GM23248 (cell line): Measurements from ENCODE around the gene KREMEN1. TPM values are rescaled to one million over a fixed set of nuclear protein-coding genes. Genes with fewer than 3 reads are reported as not detected.

Experiments used
- DNase-seq: peaks from one replicate; pipeline ENCODE4 v3.0.0-alpha.2; 2015
- H2AFZ ChIP-seq: fragments of 200-600 bp; sonication (generic); 2 replicates; pipeline ENCODE4 v1.6.1; 2016; ENCODE audit warnings: antibody characterized with exemption
- H3F3A ChIP-seq: fragments of 200-600 bp; sonication (generic); 2 replicates; pipeline ENCODE4 v1.6.1; 2016; ENCODE audit warnings: mild to moderate bottlenecking, antibody characterized with exemption, mixed run types; ENCODE audit not compliant: insufficient read depth
- H3K27ac ChIP-seq: fragments of 200-600 bp; sonication (generic); 2 replicates; pipeline ENCODE4 v1.5.1; 2016; ENCODE audit warnings: mild to moderate bottlenecking
- H3K27me3 ChIP-seq: fragments of 200-600 bp; sonication (generic); replicated peaks from 2 replicates; pipeline ENCODE4 v1.6.1; 2016; ENCODE audit warnings: mild to moderate bottlenecking; ENCODE audit not compliant: insufficient read depth
- H3K36me3 ChIP-seq: fragments of 200-600 bp; sonication (generic); 2 replicates; pipeline ENCODE4 v1.6.1; 2016; ENCODE audit warnings: low read depth, mild to moderate bottlenecking
- H3K4me1 ChIP-seq: fragments of 200-600 bp; sonication (generic); 2 replicates; pipeline ENCODE4 v1.6.1; 2016; ENCODE audit warnings: mild to moderate bottlenecking; ENCODE audit not compliant: insufficient read depth
- H3K4me2 ChIP-seq: fragments of 200-600 bp; sonication (generic); one replicate; pipeline ENCODE4 v1.6.1; 2016; ENCODE audit warnings: mild to moderate bottlenecking; ENCODE audit not compliant: unreplicated experiment
- H3K4me3 ChIP-seq: fragments of 200-600 bp; sonication (generic); 2 replicates; pipeline ENCODE4 v1.5.1; 2016; ENCODE audit warnings: mild to moderate bottlenecking
- H3K79me2 ChIP-seq: fragments of 200-600 bp; sonication (generic); 2 replicates; pipeline ENCODE4 v1.6.1; 2016; ENCODE audit warnings: mild to moderate bottlenecking; ENCODE audit not compliant: insufficient read depth
- H3K9ac ChIP-seq: fragments of 200-600 bp; sonication (generic); 2 replicates; pipeline ENCODE4 v1.6.1; 2016; ENCODE audit warnings: mild to moderate bottlenecking
- H3K9me2 ChIP-seq: fragments of 200-600 bp; sonication (generic); 2 replicates; pipeline ENCODE4 v1.6.1; 2016; ENCODE audit warnings: mixed run types, mild to moderate bottlenecking, moderate library complexity; ENCODE audit not compliant: insufficient read depth
- H3K9me3 ChIP-seq: fragments of 200-600 bp; sonication (generic); one replicate; pipeline ENCODE4 v1.6.1; 2017; ENCODE audit warnings: low read depth
- H4K20me1 ChIP-seq: fragments of 200-600 bp; sonication (generic); 2 replicates; pipeline ENCODE4 v1.6.0; 2016; ENCODE audit not compliant: insufficient read depth
- EZH2 ChIP-seq: fragments of 200-600 bp; sonication (generic); IDR thresholded peaks from 2 replicates; pipeline ENCODE4 v1.6.1; 2018; ENCODE audit warnings: antibody characterized with exemption, mild to moderate bottlenecking; ENCODE audit not compliant: insufficient read depth, poor library complexity, severe bottlenecking
- EZH2phosphoT487 ChIP-seq: fragments of 200-600 bp; sonication (generic); IDR thresholded peaks from 2 replicates; pipeline ENCODE4 v1.6.1; 2018; ENCODE audit warnings: antibody characterized with exemption, moderate library complexity, mild to moderate bottlenecking, low read depth; ENCODE audit not compliant: insufficient read depth
- WGBS, 2 experiments: methylation state at CpG; one replicate each; pipeline ENCODE4 v1.1.6; 2015 to 2017; ENCODE audit warnings: low lambda C conversion rate in 2 of 2, low coverage in 1 of 2; ENCODE audit errors: missing lambda C conversion rate in 2 of 2; 5-methylcytosine and 5-hydroxymethylcytosine counted together
- in situ Hi-C: fragments of 300-500 bp; cut with MboI; formaldehyde crosslinking; loops from 2 replicates; pipeline ENCODE4 v1.15.0; 2020
- polyA plus RNA-seq: library from polyadenylated mRNA; unstranded; fragments of >200 nt; fragmentation: Nextera tagmentation; extraction: Ambion mirVana; gene quantifications from 2 replicates; pipeline ENCODE4 v1.2.1, GENCODE V29; 2016
- total RNA-seq: library from RNA; depleted of rRNA; stranded (reverse); fragments of >200 nt; shearing (Covaris generic); gene quantifications from 2 replicates; pipeline ENCODE4 v1.2.3, GENCODE V29; 2014

The KREMEN1 gene
- total and polyA plus RNA-seq, 2 experiments from 2014 or later = 4.3 to 4.4 TPM

DNA sequence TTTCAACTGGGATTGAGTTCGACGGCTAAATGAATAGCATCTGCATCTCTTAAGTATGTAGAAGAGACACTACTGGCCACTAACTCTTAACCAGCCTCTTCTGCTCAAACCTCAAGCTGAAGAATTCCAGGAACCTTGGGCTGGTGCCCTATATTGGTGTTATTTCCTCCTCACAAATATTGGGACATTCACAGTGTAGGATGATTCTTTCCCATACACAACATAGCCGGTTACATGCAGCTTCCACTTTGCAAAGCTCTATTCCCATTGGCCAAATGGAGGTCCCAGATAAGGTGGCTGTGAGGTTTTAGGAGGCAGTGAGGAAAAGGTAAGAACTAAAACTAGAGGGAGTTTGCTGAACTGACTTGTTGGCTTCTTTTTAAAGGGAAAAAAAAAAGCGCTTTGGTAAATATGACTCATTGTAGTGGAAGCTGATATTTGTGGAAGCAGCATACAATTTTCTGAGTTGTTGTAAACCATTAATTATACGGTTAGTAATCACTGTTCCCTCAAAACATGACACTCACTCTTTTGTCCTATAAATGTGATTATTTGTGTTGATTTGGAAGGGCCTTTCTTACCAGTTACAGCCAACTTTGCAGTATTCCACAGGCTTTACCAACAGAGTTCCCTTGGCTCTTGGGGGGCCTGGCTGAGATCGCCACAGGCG lies 28.8 kb upstream of the KREMEN1 start:
- in situ Hi-C loops = loop anchor here (25.0 kb wide), 1 partner anchor 432 kb away; no protein-coding TSS in a partner anchor

DNA sequence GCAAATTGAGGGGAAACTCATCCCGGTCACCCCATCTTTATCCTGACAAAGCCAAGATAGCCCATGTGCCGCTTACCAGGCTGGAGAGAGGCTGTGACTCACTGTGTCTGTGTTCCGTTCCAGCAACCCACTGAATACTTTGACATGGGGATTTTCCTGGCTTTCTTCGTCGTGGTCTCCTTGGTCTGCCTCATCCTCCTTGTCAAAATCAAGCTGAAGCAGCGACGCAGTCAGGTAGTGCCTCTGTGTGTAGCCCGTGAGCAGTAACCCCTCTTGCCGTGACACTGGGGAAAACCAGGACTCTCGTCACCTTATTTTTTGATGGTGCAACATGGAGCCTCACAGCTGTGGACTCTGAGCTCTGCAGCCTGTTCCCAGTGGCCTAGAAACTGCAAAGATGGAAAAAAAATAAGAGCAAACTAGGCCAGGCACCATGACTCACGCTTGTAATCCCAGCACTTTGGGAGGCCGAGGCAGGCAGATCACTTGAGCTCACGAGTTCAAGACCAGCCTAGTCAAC lies 28.1 kb upstream of the KREMEN1 start:
- WGBS, 2 experiments = 24 to 30% methylated on average over 13 of the region's 13 CpGs
- peak overlapping the region; percentile 87 for H3K27ac ChIP-seq
- H4K20me1 ChIP-seq = no peaks in the 10 kb centered on the region
- peak overlapping the region; percentile 68 for H3K4me2 ChIP-seq
- no peaks in the 10 kb centered on the region for H3K36me3 ChIP-seq
- no peaks in the 10 kb centered on the region for H3K79me2 ChIP-seq
- H3K9me3 ChIP-seq = no peaks in the 10 kb centered on the region
- peak overlapping the region; percentile 33 for H3K4me3 ChIP-seq
- peak overlapping the region; percentile 37; the same call in 1 of the 2 replicates for H2AFZ ChIP-seq
- in situ Hi-C loops = loop anchor here (25.0 kb wide), 1 partner anchor 432 kb away; no protein-coding TSS in a partner anchor
- peaks cover 42% of the 10 kb centered on the region for H3F3A ChIP-seq
- no peaks in the 10 kb centered on the region for H3K9me2 ChIP-seq
- H3K9ac ChIP-seq = peak overlapping the region; percentile 62
- peaks cover 40% of the 10 kb centered on the region for H3K4me1 ChIP-seq
- no peak for TF ChIP-seq EZH2phosphoT487
- no peak for TF ChIP-seq EZH2
- DNase-seq = peak; percentile 91
- H3K27me3 ChIP-seq = no peaks in the 10 kb centered on the region

More for the DNA sequence above, 28.8 kb upstream of the KREMEN1 start:
- TF ChIP-seq EZH2 (no peak), EZH2phosphoT487 (no peak)
- Histone ChIP-seq H3K27me3 (no peaks in the 10 kb centered on the region), H3K27ac (peak overlapping the region; percentile 87), H3F3A (peaks cover 42% of the 10 kb centered on the region), H3K9me3 (no peaks in the 10 kb centered on the region), H3K4me3 (peak overlapping the region; percentile 33), H3K36me3 (no peaks in the 10 kb centered on the region), H3K79me2 (no peaks in the 10 kb centered on the region), H3K9me2 (no peaks in the 10 kb centered on the region), H3K4me1 (peaks cover 40% of the 10 kb centered on the region), H4K20me1 (no peaks in the 10 kb centered on the region), H3K9ac (peak overlapping the region; percentile 62), H2AFZ (peak overlapping the region; percentile 37; the same call in 1 of the 2 replicates), H3K4me2 (peak overlapping the region; percentile 68)
- peak; percentile 80 for DNase-seq
- WGBS, 2 experiments = 7% methylated on average over 7 of the region's 7 CpGs

DNA sequence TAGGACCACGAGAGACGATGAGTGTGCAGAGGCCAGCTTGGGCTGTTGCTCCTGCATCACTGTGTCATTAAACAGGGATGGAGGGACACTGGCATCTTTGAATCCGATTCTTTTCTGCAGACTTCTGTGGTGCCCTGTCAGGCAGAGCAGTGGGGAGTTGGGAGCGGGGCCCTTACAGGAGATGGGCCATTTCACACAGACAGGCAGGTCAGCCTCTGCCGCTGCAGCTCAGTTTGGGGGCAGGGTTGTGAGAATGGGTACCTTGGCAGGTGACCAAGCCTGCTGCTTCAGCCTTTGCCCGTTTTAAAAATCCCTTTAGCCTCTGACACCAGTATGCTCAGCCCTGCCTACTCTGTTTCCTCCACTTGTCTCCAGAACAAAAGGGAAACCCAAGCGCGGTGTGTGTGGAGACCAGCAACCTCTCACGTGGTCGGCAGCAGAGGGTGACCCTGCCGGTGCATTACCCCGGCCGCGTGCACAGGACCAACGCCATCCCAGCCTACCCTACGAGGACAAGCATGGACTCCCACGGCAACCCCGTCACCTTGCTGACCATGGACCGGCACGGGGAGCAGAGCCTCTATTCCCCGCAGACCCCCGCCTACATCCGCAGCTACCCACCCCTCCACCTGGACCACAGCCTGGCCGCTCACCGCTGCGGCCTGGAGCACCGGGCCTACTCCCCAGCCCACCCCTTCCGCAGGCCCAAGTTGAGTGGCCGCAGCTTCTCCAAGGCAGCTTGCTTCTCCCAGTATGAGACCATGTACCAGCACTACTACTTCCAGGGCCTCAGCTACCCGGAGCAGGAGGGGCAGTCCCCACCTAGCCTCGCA lies 23.8 kb upstream of the KREMEN1 start:
- Histone ChIP-seq H2AFZ (no peak overlapping the region), H3K79me2 (no peaks in the 10 kb centered on the region), H3K4me3 (no peak overlapping the region), H3F3A (peaks cover 23% of the 10 kb centered on the region), H3K9me2 (no peaks in the 10 kb centered on the region), H3K4me1 (peaks cover 14% of the 10 kb centered on the region), H3K9me3 (no peaks in the 10 kb centered on the region), H4K20me1 (no peaks in the 10 kb centered on the region), H3K9ac (no peak overlapping the region), H3K4me2 (no peak overlapping the region), H3K27me3 (no peaks in the 10 kb centered on the region), H3K36me3 (no peaks in the 10 kb centered on the region), H3K27ac (no peak overlapping the region)
- TF ChIP-seq EZH2 (no peak), EZH2phosphoT487 (no peak)
- in situ Hi-C loops = loop anchor here (25.0 kb wide), 1 partner anchor 437 kb away; no protein-coding TSS in a partner anchor
- DNase-seq = no peak
- WGBS, 2 experiments = 98 to 99% methylated on average over 29 to 31 of the region's 31 CpGs

DNA sequence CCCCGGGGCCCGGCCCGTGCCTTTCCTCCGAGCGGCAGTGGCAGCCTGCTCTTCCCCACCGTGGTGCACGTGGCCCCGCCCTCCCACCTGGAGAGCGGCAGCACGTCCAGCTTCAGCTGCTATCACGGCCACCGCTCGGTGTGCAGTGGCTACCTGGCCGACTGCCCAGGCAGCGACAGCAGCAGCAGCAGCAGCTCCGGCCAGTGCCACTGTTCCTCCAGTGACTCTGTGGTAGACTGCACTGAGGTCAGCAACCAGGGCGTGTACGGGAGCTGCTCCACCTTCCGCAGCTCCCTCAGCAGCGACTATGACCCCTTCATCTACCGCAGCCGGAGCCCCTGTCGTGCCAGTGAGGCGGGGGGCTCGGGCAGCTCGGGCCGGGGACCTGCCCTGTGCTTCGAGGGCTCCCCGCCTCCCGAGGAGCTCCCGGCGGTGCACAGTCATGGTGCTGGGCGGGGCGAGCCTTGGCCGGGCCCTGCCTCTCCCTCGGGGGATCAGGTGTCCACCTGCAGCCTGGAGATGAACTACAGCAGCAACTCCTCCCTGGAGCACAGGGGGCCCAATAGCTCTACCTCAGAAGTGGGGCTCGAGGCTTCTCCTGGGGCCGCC lies 23.1 kb upstream of the KREMEN1 start:
- Histone ChIP-seq H3K79me2 (no peaks in the 10 kb centered on the region), H3K27ac (no peak overlapping the region), H3K4me2 (no peak overlapping the region), H3F3A (peaks cover 16% of the 10 kb centered on the region), H2AFZ (no peak overlapping the region), H3K9ac (no peak overlapping the region), H3K36me3 (no peaks in the 10 kb centered on the region), H4K20me1 (no peaks in the 10 kb centered on the region), H3K4me1 (peaks cover 7% of the 10 kb centered on the region; the same call in 1 of the 2 replicates), H3K27me3 (no peaks in the 10 kb centered on the region), H3K9me3 (no peaks in the 10 kb centered on the region), H3K9me2 (no peaks in the 10 kb centered on the region), H3K4me3 (no peak overlapping the region)
- WGBS, 2 experiments = 96% methylated on average over 34 to 38 of the region's 38 CpGs
- no peak for TF ChIP-seq EZH2
- no peak for TF ChIP-seq EZH2phosphoT487
- in situ Hi-C loops = loop anchor here (25.0 kb wide), 1 partner anchor 437 kb away; no protein-coding TSS in a partner anchor
- DNase-seq = no peak
